GM12878 (cell line): ENCODE results near the gene SUGCT. TPM values are rescaled to one million over a fixed set of nuclear protein-coding genes. Genes with fewer than 3 reads are reported as not detected.

Experiments
- ATAC-seq: fragments of 200-7000 bp; cut with Tn5 transposase; 3 replicates; pipeline ENCODE4 v1.9.1; 2020; ENCODE audit warnings: mild to moderate bottlenecking, moderate library complexity
- BruUV-seq: library from RNA; stranded (reverse); fragments of 400-500 nt; replicated peaks from 2 replicates; lab custom pipeline; 2021; lab: Mats Ljungman, UMichigan
- CTCF ChIA-PET: fragments of 300-600 bp; sonication (Branson Sonifier 250); formaldehyde crosslinking; extraction: SDS; loops from one replicate; lab custom pipeline; 2021; ENCODE audit warnings: inconsistent platforms; lab: Yijun Ruan, JAX
- POLR2A ChIA-PET: fragments of 350-600 bp; formaldehyde crosslinking; extraction: SDS; loops from one replicate; lab custom pipeline; 2021; ENCODE audit warnings: inconsistent platforms; lab: Charles Lee
- RAD21 ChIA-PET: fragments of 300-600 bp; sonication (Branson Sonifier 250); formaldehyde crosslinking; loops from one replicate; lab custom pipeline; 2023; ENCODE audit warnings: antibody characterized with exemption; ENCODE audit not compliant: unreplicated experiment; lab: Charles Lee
- SMC1A ChIA-PET: fragments of 300-600 bp; sonication (Branson Sonifier 250); formaldehyde crosslinking; loops from one replicate; lab custom pipeline; 2023; ENCODE audit not compliant: unreplicated experiment, uncharacterized antibody; lab: Charles Lee
- DNase-seq: peaks from one replicate; pipeline ENCODE4 v3.0.0-alpha.2; 2011; ENCODE audit warnings: low read depth, low spot score
- FAIRE-seq: peaks from 3 replicates; lab custom pipeline; 2011; peaks lifted over from hg19 to GRCh38; lab: Jason Lieb, UNC
- H2AFZ ChIP-seq: 2 replicates; pipeline ENCODE4 v1.6.0; 2011; ENCODE audit warnings: low read depth, low read length, control low read depth; ENCODE audit not compliant: control insufficient read depth
- H3K27ac ChIP-seq: 2 replicates; pipeline ENCODE4 v1.5.1; 2011; ENCODE audit warnings: control low read depth; ENCODE audit not compliant: control insufficient read depth, insufficient read depth
- H3K27me3 ChIP-seq, 2 experiments: replicated peaks in 1 of 2; 2 replicates each; pipeline versions ENCODE4 v1.6.0 to v1.6.1; 2011; ENCODE audit warnings: low read length in 1 of 2; ENCODE audit not compliant: control insufficient read depth in 2 of 2, insufficient read depth in 2 of 2
- H3K36me3 ChIP-seq, 2 experiments: 2 replicates each; pipeline ENCODE4 v1.5.1; 2011; ENCODE audit warnings: low read length in 1 of 2; ENCODE audit not compliant: control insufficient read depth in 2 of 2, insufficient read depth in 2 of 2
- H3K4me1 ChIP-seq: 2 replicates; pipeline ENCODE4 v1.6.1; 2011; ENCODE audit warnings: mild to moderate bottlenecking, low read length, moderate library complexity, mixed read lengths; ENCODE audit not compliant: control insufficient read depth, insufficient read depth
- H3K4me2 ChIP-seq: 2 replicates; pipeline ENCODE4 v1.6.0; 2011; ENCODE audit warnings: control low read depth; ENCODE audit not compliant: control insufficient read depth, insufficient read depth
- H3K4me3 ChIP-seq: fragments of 200-600 bp; sonication (generic); 2 replicates; pipeline ENCODE4 v1.5.1; 2016
- H3K79me2 ChIP-seq: 2 replicates; pipeline ENCODE4 v1.6.0; 2011; ENCODE audit warnings: low read length; ENCODE audit not compliant: control insufficient read depth, insufficient read depth
- H3K9ac ChIP-seq: 2 replicates; pipeline ENCODE4 v1.8.0; 2011; ENCODE audit warnings: low read length, control low read depth, mixed read lengths; ENCODE audit not compliant: control insufficient read depth, insufficient read depth
- H3K9me3 ChIP-seq: replicated peaks from 3 replicates; pipeline ENCODE4 v1.5.1; 2011; ENCODE audit warnings: mild to moderate bottlenecking, low read length; ENCODE audit not compliant: control insufficient read depth, insufficient read depth
- H4K20me1 ChIP-seq: 2 replicates; pipeline ENCODE4 v1.6.0; 2011; ENCODE audit not compliant: control insufficient read depth, insufficient read depth
- ATF2 ChIP-seq: IDR thresholded peaks from 2 replicates; pipeline ENCODE4 v1.6.1; 2012; ENCODE audit warnings: low read length, inconsistent platforms
- CHD1 ChIP-seq: IDR thresholded peaks from 2 replicates; pipeline ENCODE4 v1.6.1; 2012; ENCODE audit warnings: low read depth, low read length, improper control_type of control experiment
- CUX1 ChIP-seq: IDR thresholded peaks from 2 replicates; pipeline ENCODE4 v1.6.1; 2012; ENCODE audit warnings: improper control_type of control experiment, low read depth, low read length; ENCODE audit not compliant: insufficient replicate concordance
- DPF2 ChIP-seq: fragments of 450-650 bp; IDR thresholded peaks from 2 replicates; pipeline ENCODE4 v1.6.1; 2017; ENCODE audit warnings: mild to moderate bottlenecking
- ESRRA ChIP-seq: IDR thresholded peaks from 2 replicates; pipeline ENCODE4 v1.6.1; 2012; ENCODE audit warnings: mild to moderate bottlenecking, low read length, improper control_type of control experiment
- GATAD2B ChIP-seq: fragments of 450-650 bp; conservative IDR thresholded peaks from 2 replicates; pipeline ENCODE4 v1.6.1; 2017; ENCODE audit warnings: low read depth, mild to moderate bottlenecking, moderate library complexity
- IKZF2 ChIP-seq, 2 experiments: fragments of 450-650 bp; IDR thresholded peaks; 2 replicates each; pipeline ENCODE4 v1.6.1; 2017; ENCODE audit warnings: mild to moderate bottlenecking in 2 of 2, moderate library complexity in 2 of 2
- JUNB ChIP-seq: IDR thresholded peaks from 2 replicates; pipeline ENCODE4 v1.6.1; 2016; ENCODE audit warnings: antibody characterized with exemption, mild to moderate bottlenecking
- LARP7 ChIP-seq: fragments of 450-650 bp; IDR thresholded peaks from 2 replicates; pipeline ENCODE4 v1.6.1; 2017; ENCODE audit warnings: mild to moderate bottlenecking
- MYB ChIP-seq: fragments of 150-350 bp; IDR thresholded peaks from 2 replicates; pipeline ENCODE4 v1.6.1; 2014; ENCODE audit warnings: mild to moderate bottlenecking, low read depth, low read length, borderline replicate concordance
- RAD21 ChIP-seq: IDR thresholded peaks from 2 replicates; pipeline ENCODE4 v1.6.1; 2011; ENCODE audit warnings: mild to moderate bottlenecking, low read depth, low read length, moderate library complexity; ENCODE audit not compliant: insufficient read depth
- RBBP5 ChIP-seq: fragments of 200-600 bp; sonication (generic); conservative IDR thresholded peaks from 2 replicates; pipeline ENCODE4 v1.6.1; 2016
- RELA ChIP-seq: fragments of 450-650 bp; IDR thresholded peaks from 2 replicates; pipeline ENCODE4 v1.8.0; 2014; ENCODE audit warnings: borderline replicate concordance; ENCODE audit not compliant: partially characterized antibody
- TARDBP ChIP-seq: IDR thresholded peaks from 2 replicates; pipeline ENCODE4 v1.6.1; 2016; ENCODE audit warnings: borderline replicate concordance
- ZSCAN29 ChIP-seq: fragments of 450-650 bp; IDR thresholded peaks from 2 replicates; pipeline ENCODE4 v1.6.1; 2017; ENCODE audit warnings: mild to moderate bottlenecking, moderate library complexity
- WGBS: methylation state at CpG from one replicate; pipeline ENCODE4 v1.1.6; 2016; ENCODE audit warnings: low lambda C conversion rate; ENCODE audit not compliant: insufficient replicate concordance, insufficient coverage; ENCODE audit errors: missing lambda C conversion rate; 5-methylcytosine and 5-hydroxymethylcytosine counted together
- in situ Hi-C: fragments of 300-500 bp; cut with MboI; formaldehyde crosslinking; loops from 9 replicates; pipeline ENCODE4 v1.14.3; 2018; ENCODE audit warnings: mixed read lengths
- intact Hi-C: fragments of 100-400 bp; cut with micrococcal nuclease; formaldehyde crosslinking; loops from one replicate; pipeline ENCODE4 v1.14.2; 2022; ENCODE audit not compliant: unreplicated experiment
- polyA plus RNA-seq, 11 experiments: library from polyadenylated mRNA; depleted of rRNA in 4 of 11; unstranded in 6 of 11; stranded (reverse) in 5 of 11; fragments of >200 nt; fragmentation: Nextera tagmentation in 4 of 11; fragmentation: Illumina TruSeq in 1 of 11; extraction: Ambion mirVana in 4 of 11; extraction: Trizol in 1 of 11; gene quantifications; 1 replicate in 1 of 11; 2 replicates in 10 of 11; pipeline versions ENCODE4 v1.2.1 to v1.2.3, GENCODE V29; 2011 to 2016; ENCODE audit warnings: inconsistent platforms in 2 of 11, missing spikeins in 2 of 11, low read depth in 1 of 11
- total RNA-seq, 4 experiments: library from RNA; depleted of rRNA in 3 of 4; stranded (reverse); fragments of >200 nt in 3 of 4; fragmentation: Illumina TruSeq in 1 of 4; extraction: Trizol in 1 of 4; gene quantifications; 2 replicates each; pipeline versions ENCODE4 v1.2.1 to v1.2.3, GENCODE V29; 2013 to 2021

Gene SUGCT
- total and polyA plus RNA-seq, 10 of the 15 experiments (the other 5 are each of a cell fraction or from before 2014, with no cell fraction given) = 0.08 to 1.2 (median 0.67) TPM; not detected in 1

- ChIA-PET POLR2A (no interaction called here), SMC1A (no interaction called here), RAD21 (no interaction called here), CTCF (no interaction called here)
- Histone ChIP-seq H2AFZ (no peak overlapping the region), H3K4me2 (no peak overlapping the region), H3K27ac (no peak overlapping the region), H3K36me3 (no peaks in the 10 kb centered on the region), H3K9ac (no peak overlapping the region), H3K9me3 (no peaks in the 10 kb centered on the region), H3K4me3 (no peak overlapping the region), H3K79me2 (no peaks in the 10 kb centered on the region), H4K20me1 (no peaks in the 10 kb centered on the region), H3K4me1 (no peaks in the 10 kb centered on the region), H3K27me3 (no peaks in the 10 kb centered on the region)
- no peak for ATAC-seq
- no peak for DNase-seq
- WGBS = 55% methylated on average over 2 of the region's 2 CpGs
- intact Hi-C loops = no loop called here
- no peak for FAIRE-seq
- in situ Hi-C loops = no loop called here
- no TSS peak for BruUV-seq
- TF ChIP-seq TARDBP (no peak), RELA (no peak), LARP7 (no peak), IKZF2 (IDR thresholded peaks at IDR 0.05) (no peak), GATAD2B (no peak), DPF2 (no peak), MYB (no peak), ZSCAN29 (no peak), RBBP5 (no peak)
These were observed 295.0 kb downstream of the SUGCT start for GRCh38 chr7:40429826-40430225.

- in situ Hi-C loops (no loop called here), intact Hi-C loops (no loop called here)
- Histone ChIP-seq H3K9me3 (no peaks in the 10 kb centered on the region), H4K20me1 (no peaks in the 10 kb centered on the region), H3K9ac (no peak overlapping the region), H3K4me2 (no peak overlapping the region), H2AFZ (no peak overlapping the region), H3K4me3 (no peak overlapping the region), H3K27ac (no peak overlapping the region), H3K79me2 (no peaks in the 10 kb centered on the region), H3K36me3 (no peaks in the 10 kb centered on the region), H3K4me1 (no peaks in the 10 kb centered on the region), H3K27me3 (no peaks in the 10 kb centered on the region)
- ChIA-PET RAD21 (no interaction called here), CTCF (no interaction called here), POLR2A (no interaction called here), SMC1A (no interaction called here)
- no peak for FAIRE-seq
- ATAC-seq = no peak
- no TSS peak for BruUV-seq
- WGBS = 93% methylated on average over 2 of the region's 2 CpGs
- DNase-seq = no peak
- TF ChIP-seq CUX1 = no peak
- no peak for TF ChIP-seq ATF2
- no peak for TF ChIP-seq ESRRA
- no peak for TF ChIP-seq JUNB
- no peak for TF ChIP-seq CHD1
- no peak for TF ChIP-seq RAD21
These were observed 297.2 kb downstream of the SUGCT start for GRCh38 chr7:40432046-40432445.
